ENCODE measurements around the gene LETM1. TPM values are rescaled to one million over a fixed set of nuclear protein-coding genes. Genes with fewer than 3 reads are reported as not detected.

Gene LETM1
- total and polyA plus RNA-seq, 2 of the 13 experiments (the other 11 are each of a cell fraction or from before 2014, with no cell fraction given) = 9.7 to 41.6 TPM

DNA sequence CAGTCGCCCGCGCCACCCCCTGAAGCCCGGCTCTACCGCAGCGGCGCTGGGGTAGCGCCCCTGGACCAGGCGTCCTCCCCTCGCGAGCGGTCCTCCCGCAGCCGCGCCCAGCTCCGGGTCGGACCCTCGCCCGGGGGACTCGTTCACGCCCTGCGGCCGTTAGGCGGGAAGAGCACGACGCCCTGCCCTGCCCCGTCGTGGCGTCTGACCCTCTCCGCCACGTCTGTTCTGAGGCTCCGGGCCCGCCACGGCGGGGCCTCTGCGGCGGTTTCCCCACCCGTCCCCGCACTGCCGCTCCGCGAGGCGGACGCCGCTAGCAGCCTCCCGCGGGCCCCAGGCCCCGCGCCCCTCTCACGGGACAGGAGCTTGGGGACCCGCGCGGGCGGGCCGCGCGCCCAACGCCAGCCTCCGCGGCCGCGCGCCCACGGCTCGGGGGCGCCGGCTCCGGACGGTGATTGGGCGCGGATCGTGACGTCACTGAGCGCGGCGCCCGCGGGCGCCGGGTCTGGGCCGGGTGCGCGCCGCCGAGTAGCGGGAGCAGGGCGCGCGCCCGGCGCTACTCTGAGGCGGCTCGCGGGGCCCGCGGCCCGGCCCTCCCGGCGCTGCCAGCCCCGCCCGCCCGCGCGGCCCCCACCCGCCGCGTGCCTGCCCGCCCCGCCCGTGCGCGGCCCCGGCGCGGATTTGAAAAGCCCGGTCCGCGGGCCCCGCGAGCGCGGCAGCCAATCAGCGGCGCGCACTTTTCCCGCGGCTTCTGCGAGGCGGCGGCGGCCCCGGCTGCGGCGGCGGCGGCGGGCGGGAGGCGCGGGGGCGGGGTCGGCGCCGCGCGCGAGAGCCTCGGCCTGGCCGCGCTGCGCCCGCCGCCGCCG lies 14.9 kb upstream of the LETM1 start, which contains the start of gene NSD2 (continued):
- TF ChIP-seq, protein P1, sequence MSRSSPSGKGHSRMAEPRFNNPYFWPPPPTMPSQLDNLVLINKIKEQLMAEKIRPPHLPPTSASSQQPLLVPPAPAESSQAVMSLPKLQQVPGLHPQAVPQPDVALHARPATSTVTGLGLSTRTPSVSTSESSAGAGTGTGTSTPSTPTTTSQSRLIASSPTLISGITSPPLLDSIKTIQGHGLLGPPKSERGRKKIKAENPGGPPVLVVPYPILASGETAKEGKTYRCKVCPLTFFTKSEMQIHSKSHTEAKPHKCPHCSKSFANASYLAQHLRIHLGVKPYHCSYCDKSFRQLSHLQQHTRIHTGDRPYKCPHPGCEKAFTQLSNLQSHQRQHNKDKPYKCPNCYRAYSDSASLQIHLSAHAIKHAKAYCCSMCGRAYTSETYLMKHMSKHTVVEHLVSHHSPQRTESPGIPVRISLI (CRISPR knock-in tag; IDR thresholded peaks at IDR 0.05; ENCODE audit: borderline replicate concordance) = no peak
- TF ChIP-seq NCOR1 (IDR thresholded peaks at IDR 0.05; ENCODE audit: borderline replicate concordance, low read length) (no peak), PCBP2 (optimal IDR thresholded peaks at IDR 0.05; ENCODE audit: low read depth, low read length, poor library complexity, severe bottlenecking) (no peak), CREB1 (IDR thresholded peaks at IDR 0.05) (peak; percentile 99; the same call in 1 of the 2 replicates), CREB1 (CRISPR knock-in tag; IDR thresholded peaks at IDR 0.05) (no peak), ESRRA (CRISPR knock-in tag; IDR thresholded peaks at IDR 0.05; ENCODE audit: low read depth) (peak; percentile 52; the same call in 1 of the 2 replicates), BCL6 (CRISPR knock-in tag; IDR thresholded peaks at IDR 0.05) (peak; percentile 38; the same call in 1 of the 2 replicates), YY1 (IDR thresholded peaks at IDR 0.05; ENCODE audit: insufficient read depth, insufficient replicate concordance, low read depth, low read length) (peak; percentile 5)

DNA sequence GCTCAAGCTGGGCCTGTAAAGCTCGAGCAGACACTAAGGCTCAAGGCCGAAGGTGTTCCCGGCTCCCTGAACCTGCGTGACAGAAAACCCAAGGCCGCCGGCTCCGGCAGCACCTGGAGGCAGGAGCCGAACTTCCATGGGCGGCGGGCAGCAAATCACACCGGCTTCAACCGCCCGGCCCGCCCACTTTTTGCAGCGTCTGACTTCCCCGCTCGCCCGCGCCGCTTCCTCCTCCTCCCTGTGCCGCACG lies 14.3 kb upstream of the LETM1 start:
- Histone ChIP-seq H3K79me2 (ENCODE audit: insufficient read depth, low read length) (peaks cover 33% of the 10 kb centered on the region), H4K20me1 (ENCODE audit: insufficient read depth, low read length) (peaks cover 5% of the 10 kb centered on the region), H3K27ac (ENCODE audit: extremely low read length, insufficient read depth, low read length) (peak overlapping the region; percentile 99), H3K27me3 (ENCODE audit: control insufficient read depth in 1 of 2, insufficient read depth in 2 of 2, low read length in 2 of 2) (no peaks in the 10 kb centered on the region), H3K36me3 (replicated peaks in 1 of 2; ENCODE audit: control insufficient read depth in 1 of 2, insufficient read depth in 2 of 2, low read length in 2 of 2) (no peaks in the 10 kb centered on the region), H3K9ac (ENCODE audit: insufficient read depth, low read depth, low read length) (peak overlapping the region; percentile 86), H3K4me1 (ENCODE audit: insufficient read depth, low read length) (peaks cover 75% of the 10 kb centered on the region), H3K4me3 (replicated peaks in 1 of 3; ENCODE audit: insufficient read depth in 1 of 3, low read depth in 2 of 3, low read length in 3 of 3) (peak overlapping the region; percentile 63 to 75 (median 68)), H3K4me2 (ENCODE audit: low read depth, low read length) (peak overlapping the region; percentile 88), H3K9me3 (ENCODE audit: low read length) (no peaks in the 10 kb centered on the region), H2AFZ (ENCODE audit: low read length) (no peak overlapping the region)
- peak; percentile 78 for ATAC-seq
- TSS peak; percentile 86 for BruUV-seq (replicated peaks)
- peak; percentile 80 for DNase-seq (ENCODE audit: low spot score)
- in situ Hi-C loops (cut with HindIII; ENCODE audit: extremely low pct_ligation_motif_present, low pct_unique_long_range_greater_than_20kb) = no loop called here
- intact Hi-C loops (cut with micrococcal nuclease; ENCODE audit: unreplicated experiment) = loop anchor here (2.0 kb wide), 1 partner anchor 13 kb away; the partner anchor contains the start of gene LETM1
- 2% methylated on average over 16 of the region's 22 CpGs for WGBS (ENCODE audit: low lambda C conversion rate)
- CTCF ChIA-PET (ENCODE audit: low intra/inter-chr PET ratio, low total read pairs) = no interaction called here
- FAIRE-seq = no peak
- POLR2A ChIA-PET = interaction anchor here (0.9 to 2.0 kb wide), 2 partner anchors 13 to 17 kb away, joined by 3 to 9 read pairs; no protein-coding TSS in a partner anchor
- TF ChIP-seq, protein P2, sequence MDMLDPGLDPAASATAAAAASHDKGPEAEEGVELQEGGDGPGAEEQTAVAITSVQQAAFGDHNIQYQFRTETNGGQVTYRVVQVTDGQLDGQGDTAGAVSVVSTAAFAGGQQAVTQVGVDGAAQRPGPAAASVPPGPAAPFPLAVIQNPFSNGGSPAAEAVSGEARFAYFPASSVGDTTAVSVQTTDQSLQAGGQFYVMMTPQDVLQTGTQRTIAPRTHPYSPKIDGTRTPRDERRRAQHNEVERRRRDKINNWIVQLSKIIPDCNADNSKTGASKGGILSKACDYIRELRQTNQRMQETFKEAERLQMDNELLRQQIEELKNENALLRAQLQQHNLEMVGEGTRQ (IDR thresholded peaks at IDR 0.05; ENCODE audit: low read depth, low read length) = no peak
- TF ChIP-seq, protein P2 (CRISPR knock-in tag; IDR thresholded peaks at IDR 0.05; ENCODE audit: borderline replicate concordance) = no peak
- TF ChIP-seq, protein P3, sequence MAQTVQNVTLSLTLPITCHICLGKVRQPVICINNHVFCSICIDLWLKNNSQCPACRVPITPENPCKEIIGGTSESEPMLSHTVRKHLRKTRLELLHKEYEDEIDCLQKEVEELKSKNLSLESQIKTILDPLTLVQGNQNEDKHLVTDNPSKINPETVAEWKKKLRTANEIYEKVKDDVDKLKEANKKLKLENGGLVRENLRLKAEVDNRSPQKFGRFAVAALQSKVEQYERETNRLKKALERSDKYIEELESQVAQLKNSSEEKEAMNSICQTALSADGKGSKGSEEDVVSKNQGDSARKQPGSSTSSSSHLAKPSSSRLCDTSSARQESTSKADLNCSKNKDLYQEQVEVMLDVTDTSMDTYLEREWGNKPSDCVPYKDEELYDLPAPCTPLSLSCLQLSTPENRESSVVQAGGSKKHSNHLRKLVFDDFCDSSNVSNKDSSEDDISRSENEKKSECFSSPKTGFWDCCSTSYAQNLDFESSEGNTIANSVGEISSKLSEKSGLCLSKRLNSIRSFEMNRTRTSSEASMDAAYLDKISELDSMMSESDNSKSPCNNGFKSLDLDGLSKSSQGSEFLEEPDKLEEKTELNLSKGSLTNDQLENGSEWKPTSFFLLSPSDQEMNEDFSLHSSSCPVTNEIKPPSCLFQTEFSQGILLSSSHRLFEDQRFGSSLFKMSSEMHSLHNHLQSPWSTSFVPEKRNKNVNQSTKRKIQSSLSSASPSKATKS (CRISPR knock-in tag; IDR thresholded peaks at IDR 0.05) = no peak
- TF ChIP-seq ELF3 (CRISPR knock-in tag; IDR thresholded peaks at IDR 0.05) (peak; percentile 76; the same call in 1 of the 2 replicates), ZNF24 (IDR thresholded peaks at IDR 0.05) (no peak), ZSCAN31 (CRISPR knock-in tag; IDR thresholded peaks at IDR 0.05; ENCODE audit: low read depth) (no peak), CCAR2 (optimal IDR thresholded peaks at IDR 0.05; ENCODE audit: low read depth, low read length) (no peak)
